CD4-positive, CD25-positive, alpha-beta regulatory T cell (primary cell): ENCODE measurements around the gene FAM50B. TPM values are rescaled to one million over a fixed set of nuclear protein-coding genes. Genes with fewer than 3 reads are reported as not detected.

Experiments used
- ATAC-seq, 2 donors: fragments of 150-1000 bp; cut with Tn5 transposase; one replicate each; pipeline ENCODE4 v1.10.0; 2021; ENCODE audit warnings: low read depth in 2 of 2, moderate number of reproducible peaks in 2 of 2, moderate library complexity in 1 of 2
- DNase-seq, 3 donors: peaks; one replicate each; pipeline versions ENCODE4 v3.0.0 to v3.0.0-alpha.2; 2012 to 2022; ENCODE audit warnings: mixed read lengths in 1 of 3
- H3K27ac ChIP-seq: one replicate; pipeline ENCODE4 v1.7.0; 2013; ENCODE audit warnings: mild to moderate bottlenecking, low read length; ENCODE audit not compliant: insufficient read depth, poor library complexity, severe bottlenecking
- H3K27me3 ChIP-seq: one replicate; pipeline ENCODE4 v1.7.0; 2013; ENCODE audit warnings: low read length; ENCODE audit not compliant: control insufficient read depth, insufficient read depth
- H3K36me3 ChIP-seq: one replicate; pipeline ENCODE4 v1.7.0; 2013; ENCODE audit warnings: mild to moderate bottlenecking, low read length, moderate library complexity; ENCODE audit not compliant: control insufficient read depth, insufficient read depth
- H3K4me1 ChIP-seq: 2 replicates; pipeline ENCODE4 v1.7.0; 2013; ENCODE audit warnings: mild to moderate bottlenecking, low read length; ENCODE audit not compliant: insufficient read depth, control insufficient read depth, poor library complexity, severe bottlenecking
- H3K4me3 ChIP-seq: one replicate; pipeline ENCODE4 v1.7.0; 2013; ENCODE audit warnings: low read depth, mild to moderate bottlenecking, low read length, moderate library complexity
- H3K9me3 ChIP-seq, 2 experiments: 1 replicate in 1 of 2; 2 replicates in 1 of 2; pipeline ENCODE4 v1.7.0; 2013; ENCODE audit warnings: low read length in 2 of 2, mild to moderate bottlenecking in 1 of 2, moderate library complexity in 1 of 2; ENCODE audit not compliant: control insufficient read depth in 2 of 2
- H3K27ac Mint-ChIP-seq, 3 donors: one replicate each; pipeline ENCODE4 v1.8.0; 2020 to 2022; ENCODE audit warnings: mild to moderate bottlenecking in 3 of 3, mixed read lengths in 3 of 3, moderate library complexity in 2 of 3
- H3K27me3 Mint-ChIP-seq: one replicate; pipeline ENCODE4 v1.8.0; 2022; ENCODE audit warnings: mild to moderate bottlenecking, mixed read lengths
- H3K36me3 Mint-ChIP-seq: one replicate; pipeline ENCODE4 v1.8.0; 2020; ENCODE audit warnings: mixed read lengths
- H3K4me1 Mint-ChIP-seq, 4 donors: one replicate each; pipeline ENCODE4 v1.8.0; 2020 to 2022; ENCODE audit warnings: mixed read lengths in 4 of 4, mild to moderate bottlenecking in 1 of 4
- H3K4me3 Mint-ChIP-seq, 4 donors: one replicate each; pipeline ENCODE4 v1.8.0; 2020 to 2022; ENCODE audit warnings: mild to moderate bottlenecking in 4 of 4, mixed read lengths in 4 of 4, moderate library complexity in 3 of 4
- H3K9me3 Mint-ChIP-seq, 7 donors: one replicate each; pipeline ENCODE4 v1.8.0; 2020 to 2022; ENCODE audit warnings: mixed read lengths in 7 of 7, mild to moderate bottlenecking in 3 of 7, moderate library complexity in 2 of 7
- polyA plus RNA-seq, 4 donors: library from polyadenylated mRNA; unstranded; fragments of 300-500 nt; fragmentation: Illumina TruSeq; gene quantifications; one replicate each; pipeline ENCODE4 v1.2.3, GENCODE V29; 2021
- total RNA-seq: library from RNA; stranded (reverse); gene quantifications from one replicate; pipeline ENCODE4 v1.2.3, GENCODE V29; 2022

The FAM50B gene
- total and polyA plus RNA-seq, 5 donors from 2014 or later = 6.0 to 23.8 (median 21.1) TPM

- DNase-seq (no peak), ATAC-seq (no peak)
- H3K27me3 ChIP-seq = no peaks in the 10 kb centered on the region
- no peaks in the 10 kb centered on the region for H3K9me3 ChIP-seq
- H3K36me3 Mint-ChIP-seq = no peaks in the 10 kb centered on the region
- H3K27ac ChIP-seq = no peak overlapping the region
- no peaks in the 10 kb centered on the region for H3K36me3 ChIP-seq
- H3K9me3 Mint-ChIP-seq = no peaks in the 10 kb centered on the region
- H3K27ac Mint-ChIP-seq = no peak overlapping the region
- no peaks in the 10 kb centered on the region for H3K4me1 Mint-ChIP-seq
- H3K4me1 ChIP-seq = no peaks in the 10 kb centered on the region
- no peak overlapping the region for H3K4me3 ChIP-seq
- H3K4me3 Mint-ChIP-seq = no peak overlapping the region
- H3K27me3 Mint-ChIP-seq = peaks cover 4% of the 10 kb centered on the region
Measured at GRCh38 chr6:3835055-3835731, 14.0 kb upstream of the FAM50B start.

GRCh38 chr6:3835785-3836184 is 13.4 kb upstream of the FAM50B start:
- Histone ChIP-seq H3K27me3 (no peaks in the 10 kb centered on the region), H3K4me3 (no peak overlapping the region), H3K36me3 (no peaks in the 10 kb centered on the region), H3K9me3 (no peaks in the 10 kb centered on the region), H3K4me1 (no peaks in the 10 kb centered on the region), H3K27ac (no peak overlapping the region)
- Mint-ChIP-seq H3K4me3 (no peak overlapping the region), H3K9me3 (no peaks in the 10 kb centered on the region), H3K4me1 (no peaks in the 10 kb centered on the region), H3K27ac (no peak overlapping the region), H3K36me3 (no peaks in the 10 kb centered on the region), H3K27me3 (peaks cover 4% of the 10 kb centered on the region)
- ATAC-seq = no peak
- DNase-seq = no peak

- H3K4me1 ChIP-seq = no peaks in the 10 kb centered on the region
- no peak overlapping the region for H3K4me3 ChIP-seq
- ATAC-seq (no peak), DNase-seq (no peak)
- Mint-ChIP-seq H3K27ac (no peak overlapping the region), H3K27me3 (peaks cover 4% of the 10 kb centered on the region), H3K36me3 (no peaks in the 10 kb centered on the region), H3K4me3 (no peak overlapping the region), H3K4me1 (peaks cover 0 to 4% (median 0%) of the 10 kb centered on the region in 4 donors), H3K9me3 (no peaks in the 10 kb centered on the region)
- no peaks in the 10 kb centered on the region for H3K36me3 ChIP-seq
- H3K27me3 ChIP-seq = no peaks in the 10 kb centered on the region
- H3K27ac ChIP-seq = no peak overlapping the region
- H3K9me3 ChIP-seq = no peaks in the 10 kb centered on the region
Measured at GRCh38 chr6:3836566-3836965, 12.6 kb upstream of the FAM50B start.

- H3K4me1 ChIP-seq = no peaks in the 10 kb centered on the region
- Mint-ChIP-seq H3K4me1 (peaks cover 0 to 4% (median 0%) of the 10 kb centered on the region in 4 donors), H3K9me3 (no peaks in the 10 kb centered on the region), H3K4me3 (no peak overlapping the region), H3K27me3 (no peaks in the 10 kb centered on the region), H3K36me3 (no peaks in the 10 kb centered on the region), H3K27ac (no peak overlapping the region)
- H3K36me3 ChIP-seq = no peaks in the 10 kb centered on the region
- no peaks in the 10 kb centered on the region for H3K9me3 ChIP-seq
- no peak overlapping the region for H3K4me3 ChIP-seq
- no peaks in the 10 kb centered on the region for H3K27me3 ChIP-seq
- ATAC-seq (no peak), DNase-seq (no peak)
- H3K27ac ChIP-seq = no peak overlapping the region
Measured at GRCh38 chr6:3837781-3838180, 11.4 kb upstream of the FAM50B start.

- Mint-ChIP-seq H3K36me3 (no peaks in the 10 kb centered on the region), H3K27ac (no peak overlapping the region), H3K4me1 (peaks cover 0 to 4% (median 0%) of the 10 kb centered on the region in 4 donors), H3K9me3 (no peaks in the 10 kb centered on the region), H3K4me3 (no peak overlapping the region), H3K27me3 (no peaks in the 10 kb centered on the region)
- H3K9me3 ChIP-seq = no peaks in the 10 kb centered on the region
- H3K36me3 ChIP-seq = no peaks in the 10 kb centered on the region
- no peaks in the 10 kb centered on the region for H3K27me3 ChIP-seq
- no peak overlapping the region for H3K27ac ChIP-seq
- no peak overlapping the region for H3K4me3 ChIP-seq
- H3K4me1 ChIP-seq = no peaks in the 10 kb centered on the region
- DNase-seq (no peak), ATAC-seq (no peak)
Measured at GRCh38 chr6:3838992-3839867, 9.9 kb upstream of the FAM50B start.

- H3K9me3 Mint-ChIP-seq = no peaks in the 10 kb centered on the region
- no peak for DNase-seq
- ATAC-seq = no peak
- Histone ChIP-seq H3K9me3 (no peaks in the 10 kb centered on the region), H3K36me3 (no peaks in the 10 kb centered on the region), H3K27ac (no peak overlapping the region), H3K27me3 (no peaks in the 10 kb centered on the region), H3K4me3 (no peak overlapping the region), H3K4me1 (no peaks in the 10 kb centered on the region)
- peak overlapping the region in 1 of 3 donors; percentile 16 for H3K27ac Mint-ChIP-seq
- H3K4me1 Mint-ChIP-seq = peaks cover 0 to 10% (median 0%) of the 10 kb centered on the region in 4 donors
- no peak overlapping the region for H3K4me3 Mint-ChIP-seq
- no peaks in the 10 kb centered on the region for H3K27me3 Mint-ChIP-seq
- no peaks in the 10 kb centered on the region for H3K36me3 Mint-ChIP-seq
Measured at GRCh38 chr6:3841066-3841454, 8.1 kb upstream of the FAM50B start.

- H3K27ac Mint-ChIP-seq = no peak overlapping the region
- H3K4me3 Mint-ChIP-seq = no peak overlapping the region
- Histone ChIP-seq H3K36me3 (no peaks in the 10 kb centered on the region), H3K27ac (no peak overlapping the region), H3K4me3 (no peak overlapping the region), H3K4me1 (peaks cover 1% of the 10 kb centered on the region), H3K9me3 (no peaks in the 10 kb centered on the region), H3K27me3 (no peaks in the 10 kb centered on the region)
- no peaks in the 10 kb centered on the region for H3K36me3 Mint-ChIP-seq
- DNase-seq (no peak), ATAC-seq (no peak)
- H3K4me1 Mint-ChIP-seq = peaks cover 0 to 10% (median under 1%) of the 10 kb centered on the region in 4 donors
- no peaks in the 10 kb centered on the region for H3K27me3 Mint-ChIP-seq
- no peaks in the 10 kb centered on the region for H3K9me3 Mint-ChIP-seq
Measured at GRCh38 chr6:3841711-3842565, 7.2 kb upstream of the FAM50B start.
